Neural cell (in vitro differentiated cells): Measurements from ENCODE around the gene ENTPD8. TPM values are rescaled to one million over a fixed set of nuclear protein-coding genes. Genes with fewer than 3 reads are reported as not detected.
"Not testable (repeated sequence)": the region's sequence is repeated elsewhere in the genome, so short reads cannot be mapped to it uniquely, and the experiment has no call there.

Source experiments
- H2AFZ ChIP-seq: fragments of 200-600, 300-800 bp; sonication (generic), shearing (Covaris generic); 2 replicates; pipeline ENCODE4 v1.6.0; 2014; ENCODE audit warnings: low read depth, mild to moderate bottlenecking, antibody characterized with exemption, low read length, moderate library complexity
- H3F3A ChIP-seq: fragments of 200-600 bp; shearing (Covaris generic); 2 replicates; pipeline ENCODE4 v1.6.1; 2016; ENCODE audit warnings: mild to moderate bottlenecking, moderate library complexity, mixed read lengths, antibody characterized with exemption, low read length; ENCODE audit not compliant: insufficient read depth, poor library complexity, severe bottlenecking
- H3K27ac ChIP-seq: fragments of 200-600, 300-800 bp; sonication (generic), shearing (Covaris generic); 2 replicates; pipeline ENCODE4 v1.5.1; 2014; ENCODE audit warnings: mild to moderate bottlenecking, low read length, moderate library complexity
- H3K27me3 ChIP-seq: fragments of 300-800, 200-600 bp; sonication (generic), shearing (Covaris generic); 2 replicates; pipeline ENCODE4 v1.6.0; 2014; ENCODE audit warnings: mild to moderate bottlenecking, low read depth, low read length, moderate library complexity; ENCODE audit not compliant: insufficient read depth
- H3K36me3 ChIP-seq: fragments of 300-800, 200-600 bp; sonication (generic), shearing (Covaris generic); 2 replicates; pipeline ENCODE4 v1.5.1; 2014; ENCODE audit warnings: mild to moderate bottlenecking, antibody characterized with exemption, low read length, moderate library complexity; ENCODE audit not compliant: insufficient read depth
- H3K4me2 ChIP-seq: fragments of 300-800, 200-600 bp; sonication (generic), shearing (Covaris generic); 2 replicates; pipeline ENCODE4 v1.6.0; 2014; ENCODE audit warnings: mild to moderate bottlenecking, low read length
- H3K4me3 ChIP-seq: fragments of 300-800, 200-600 bp; sonication (generic), shearing (Covaris generic); 2 replicates; pipeline ENCODE4 v1.5.1; 2014; ENCODE audit warnings: mild to moderate bottlenecking, low read length, moderate library complexity
- H3K79me2 ChIP-seq: fragments of 200-600 bp; shearing (Covaris generic); replicated peaks from 2 replicates; pipeline ENCODE4 v1.6.0; 2014; ENCODE audit warnings: mild to moderate bottlenecking, low read length, moderate library complexity; ENCODE audit not compliant: insufficient read depth
- H3K9ac ChIP-seq: fragments of 300-800, 200-600 bp; sonication (generic), shearing (Covaris generic); 2 replicates; pipeline ENCODE4 v1.6.1; 2016; ENCODE audit warnings: mild to moderate bottlenecking, low read length, mixed read lengths
- H3K9me2 ChIP-seq: fragments of 200-600 bp; shearing (Covaris generic); 2 replicates; pipeline ENCODE4 v1.6.1; 2016; ENCODE audit warnings: mild to moderate bottlenecking, low read length, mixed read lengths; ENCODE audit not compliant: insufficient read depth
- H3K9me3 ChIP-seq: fragments of 200-600, 300-800 bp; sonication (generic), shearing (Covaris generic); 2 replicates; pipeline ENCODE4 v1.6.1; 2016; ENCODE audit warnings: mild to moderate bottlenecking, mixed run types, low read length, moderate library complexity, mixed read lengths
- H4K20me1 ChIP-seq: fragments of 200-600 bp; shearing (Covaris generic); 2 replicates; pipeline ENCODE4 v1.6.1; 2016; ENCODE audit warnings: mild to moderate bottlenecking, mixed run types; ENCODE audit not compliant: insufficient read depth
- CTCF ChIP-seq: fragments of 450-650 bp; IDR thresholded peaks from 2 replicates; pipeline ENCODE4 v1.5.1; 2014; ENCODE audit warnings: antibody characterized with exemption, mild to moderate bottlenecking, moderate library complexity; ENCODE audit not compliant: poor library complexity, severe bottlenecking
- EP300 ChIP-seq: fragments of 450-650 bp; conservative IDR thresholded peaks from 2 replicates; pipeline ENCODE4 v1.6.1; 2014; ENCODE audit warnings: antibody characterized with exemption, mild to moderate bottlenecking, moderate library complexity; ENCODE audit not compliant: poor library complexity, severe bottlenecking
- EZH2 ChIP-seq: fragments of 200-600, 300-800 bp; shearing (Covaris generic), sonication (generic); IDR thresholded peaks from 2 replicates; pipeline ENCODE4 v1.6.1; 2014; ENCODE audit warnings: antibody characterized with exemption, low read length, borderline replicate concordance, mild to moderate bottlenecking; ENCODE audit not compliant: insufficient read depth, poor library complexity, severe bottlenecking
- POLR2AphosphoS5 ChIP-seq: IDR thresholded peaks from 2 replicates; pipeline ENCODE4 v1.6.1; 2012
- RAD21 ChIP-seq: fragments of 450-650 bp; conservative IDR thresholded peaks from 2 replicates; pipeline ENCODE4 v1.6.1; 2014; ENCODE audit warnings: antibody characterized with exemption, mild to moderate bottlenecking, moderate library complexity
- SMC3 ChIP-seq: fragments of 450-650 bp; conservative IDR thresholded peaks from 2 replicates; pipeline ENCODE4 v1.6.1; 2014; ENCODE audit warnings: antibody characterized with exemption, mild to moderate bottlenecking, moderate library complexity; ENCODE audit not compliant: poor library complexity
- polyA plus RNA-seq: library from polyadenylated mRNA; depleted of rRNA; stranded (reverse); fragments of >200 nt; gene quantifications from 2 replicates; pipeline ENCODE4 v1.2.3, GENCODE V29; 2014

ENTPD8 gene
- polyA plus RNA-seq, 1 donor from 2014 or later = not detected

DNA sequence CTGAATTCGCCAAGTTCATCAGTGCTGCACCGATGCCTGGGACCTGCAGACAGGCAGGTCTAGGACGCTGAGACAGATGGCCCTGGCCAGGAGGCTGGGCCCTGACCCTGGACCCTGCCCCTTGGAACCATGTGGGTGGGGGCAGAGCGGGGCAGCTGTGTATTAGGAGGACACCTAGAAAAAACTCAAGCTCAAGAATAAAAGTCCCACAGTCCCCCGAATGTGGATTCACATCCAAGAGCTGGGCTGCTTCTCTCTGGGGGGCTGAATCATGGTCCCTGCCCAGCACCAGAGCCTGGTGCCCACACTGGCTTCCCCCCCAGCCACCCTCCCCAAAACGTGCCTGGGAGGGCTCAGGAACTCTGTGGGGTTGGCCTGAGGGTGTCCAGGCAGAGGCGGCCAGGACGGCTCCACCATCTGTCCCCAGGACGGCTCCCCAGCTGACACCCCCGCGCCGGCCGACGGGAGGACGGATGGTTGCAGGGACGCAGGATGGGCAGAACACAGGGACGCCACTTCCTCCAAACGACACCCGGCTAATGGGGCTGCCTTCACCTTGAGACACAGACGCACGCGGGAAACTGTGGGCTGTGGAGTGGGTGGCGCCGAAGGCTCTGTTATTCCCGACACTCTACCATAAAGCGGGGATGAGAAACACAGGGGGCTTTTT is 53.1 kb downstream of the ENTPD8 start:
- no peak overlapping the region for H3K4me2 ChIP-seq
- no peaks in the 10 kb centered on the region for H3K27me3 ChIP-seq
- TF ChIP-seq SMC3 (no peak), POLR2AphosphoS5 (no peak), EP300 (no peak)
- H3K9ac ChIP-seq = no peak overlapping the region
- no peaks in the 10 kb centered on the region for H3F3A ChIP-seq
- no peak overlapping the region for H3K27ac ChIP-seq
- no peaks in the 10 kb centered on the region for H3K79me2 ChIP-seq
- H2AFZ ChIP-seq = no peak overlapping the region
- H3K36me3 ChIP-seq = no peaks in the 10 kb centered on the region
- H3K9me3 ChIP-seq = no peaks in the 10 kb centered on the region
- no peaks in the 10 kb centered on the region for H4K20me1 ChIP-seq
- no peak overlapping the region for H3K4me3 ChIP-seq
- no peaks in the 10 kb centered on the region for H3K9me2 ChIP-seq

DNA sequence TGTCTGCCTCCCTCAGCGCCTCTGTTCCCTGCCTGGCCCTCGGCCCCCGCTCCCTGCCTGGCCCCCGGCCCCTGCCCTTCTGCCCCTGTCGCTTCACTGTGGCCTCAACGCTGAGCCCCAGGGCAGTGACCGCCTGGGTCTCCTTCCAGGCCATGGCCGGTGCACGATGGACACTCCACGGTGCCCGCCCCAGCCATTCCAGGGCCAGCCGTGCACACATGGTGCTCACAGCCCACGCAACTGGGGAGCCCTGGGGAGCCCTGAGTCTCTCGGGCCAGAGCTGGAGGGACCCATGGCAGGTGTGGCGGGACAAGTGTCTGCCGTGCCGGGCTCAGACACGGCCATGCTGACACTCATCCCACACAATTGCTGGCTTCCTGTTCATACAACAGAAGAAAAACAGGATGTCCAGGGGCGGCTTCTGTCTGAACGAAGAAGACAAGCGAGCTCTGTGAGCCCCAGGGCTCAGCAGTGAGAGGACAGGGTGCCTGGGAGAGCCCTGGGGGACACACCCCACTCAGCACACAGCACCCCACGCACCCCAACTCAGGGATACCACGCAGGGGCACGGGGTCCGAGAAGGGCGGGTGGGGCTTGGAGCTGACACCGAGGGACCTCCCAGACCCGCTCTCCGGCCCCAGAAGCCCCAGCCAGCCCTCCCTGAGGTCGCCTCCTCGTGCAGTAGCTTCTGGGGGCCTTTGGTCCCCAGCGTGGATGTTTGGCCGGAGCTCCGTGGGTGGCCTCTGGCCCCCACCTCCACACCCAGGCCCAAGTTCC is 53.9 kb downstream of the ENTPD8 start:
- Histone ChIP-seq H3K36me3 (no peaks in the 10 kb centered on the region), H3F3A (no peaks in the 10 kb centered on the region), H3K9me2 (no peaks in the 10 kb centered on the region), H3K9ac (no peak overlapping the region), H3K9me3 (no peaks in the 10 kb centered on the region), H3K79me2 (no peaks in the 10 kb centered on the region), H3K27ac (no peak overlapping the region), H3K27me3 (no peaks in the 10 kb centered on the region), H3K4me2 (no peak overlapping the region), H3K4me3 (no peak overlapping the region), H4K20me1 (no peaks in the 10 kb centered on the region), H2AFZ (no peak overlapping the region)
- TF ChIP-seq SMC3 = no peak

DNA sequence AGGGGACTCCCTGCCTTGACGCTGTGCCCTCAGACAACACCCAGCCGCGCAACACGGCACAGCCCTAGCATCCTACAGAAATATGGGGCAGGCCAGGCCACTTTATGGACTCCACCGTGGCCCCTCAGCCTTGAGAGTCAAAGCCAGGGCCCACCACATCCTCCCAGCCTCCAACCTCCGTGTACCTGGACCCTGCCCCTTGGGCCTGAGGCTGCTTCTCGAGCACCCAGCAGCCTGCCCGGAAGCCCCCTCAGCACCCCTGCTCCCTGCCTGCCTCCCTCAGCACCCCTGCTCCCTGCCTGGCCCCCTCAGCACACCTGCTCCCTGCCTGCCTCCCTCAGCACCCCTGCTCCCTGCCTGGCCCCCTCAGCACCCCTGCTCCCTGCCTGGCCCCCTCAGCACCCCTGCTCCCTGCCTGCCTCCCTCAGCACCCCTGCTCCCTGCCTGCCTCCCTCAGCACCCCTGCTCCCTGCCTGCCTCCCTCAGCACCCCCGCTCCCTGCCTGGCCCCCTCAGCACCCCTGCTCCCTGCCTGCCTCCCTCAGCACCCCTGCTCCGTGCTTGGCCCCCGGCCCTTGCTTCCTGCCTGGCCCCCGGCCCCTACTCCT is 54.5 kb downstream of the ENTPD8 start:
- H3K9me2 ChIP-seq, H3K79me2 ChIP-seq, H3K4me2 ChIP-seq, H3K27ac ChIP-seq, H3K4me3 ChIP-seq, H4K20me1 ChIP-seq, H2AFZ ChIP-seq, H3K36me3 ChIP-seq, H3K9ac ChIP-seq, H3F3A ChIP-seq, H3K27me3 ChIP-seq, H3K9me3 ChIP-seq: not testable (repeated sequence)

GRCh38 chr9:137385061-137385655 is 56.0 kb downstream of the ENTPD8 start:
- Histone ChIP-seq H3K36me3 (no peaks in the 10 kb centered on the region), H3K27ac (no peak overlapping the region), H2AFZ (no peak overlapping the region), H4K20me1 (no peaks in the 10 kb centered on the region), H3K79me2 (no peaks in the 10 kb centered on the region), H3K4me3 (no peak overlapping the region), H3K9me2 (no peaks in the 10 kb centered on the region), H3K27me3 (no peaks in the 10 kb centered on the region), H3K9me3 (no peaks in the 10 kb centered on the region), H3K9ac (no peak overlapping the region), H3K4me2 (no peak overlapping the region), H3F3A (no peaks in the 10 kb centered on the region)
- TF ChIP-seq RAD21 (no peak), POLR2AphosphoS5 (no peak), CTCF (no peak), EZH2 (no peak)
